GM18868 (cell line): Measurements from ENCODE around the gene WDFY2.
A peak's percentile ranks its signal among the peaks of the same experiment; 100 is the strongest.
"Not testable (repeated sequence)": the region's sequence is repeated elsewhere in the genome, so short reads cannot be mapped to it uniquely, and the experiment has no call there.

Experiments used
- ATAC-seq: cut with Tn5 transposase; IDR thresholded peaks from one replicate; pipeline ENCODE4 v1.9.1; 2021; ENCODE audit warnings: mild to moderate bottlenecking, moderate library complexity; ENCODE audit not compliant: unreplicated experiment

WDFY2 gene

DNA sequence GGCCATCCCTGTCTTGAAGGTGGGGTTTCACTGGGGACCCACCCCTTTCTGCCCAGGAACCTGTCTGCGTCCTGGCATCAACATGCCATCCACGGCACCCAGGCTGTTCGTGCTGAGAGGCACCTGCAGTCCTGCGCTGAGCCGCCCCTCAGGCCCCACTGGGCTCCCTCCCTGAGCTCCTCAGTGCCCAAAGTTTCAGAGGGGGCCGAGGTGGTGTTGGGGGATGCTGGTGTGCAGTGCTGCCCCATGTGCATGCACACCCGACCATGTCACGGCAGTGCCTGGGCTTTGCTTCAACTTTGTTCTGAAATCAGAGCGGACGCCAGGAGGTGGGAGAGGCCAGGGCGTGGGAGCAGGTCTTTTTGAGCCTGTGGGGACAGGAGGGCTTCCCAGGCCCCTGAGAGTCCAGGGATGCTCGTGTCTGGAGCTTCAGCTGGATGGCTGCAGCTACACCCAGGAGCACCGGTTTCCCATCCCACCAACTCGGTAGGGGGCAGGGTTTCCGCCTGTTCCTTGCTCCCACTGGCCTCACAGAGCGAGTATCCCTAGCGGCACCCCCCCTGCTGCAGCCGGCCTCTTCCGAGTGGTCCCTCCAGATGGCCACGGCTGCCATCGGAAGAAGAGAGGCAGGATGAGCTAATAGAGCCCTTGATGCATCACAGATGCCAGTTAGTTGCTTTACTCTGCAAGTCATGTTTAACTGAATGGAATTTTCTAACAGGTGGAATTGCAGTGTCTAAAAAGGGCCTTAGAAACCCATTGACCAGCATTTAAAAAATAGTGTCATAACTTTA lies 44.0 kb downstream of the WDFY2 start:
- ATAC-seq = no peak

- no peak for ATAC-seq
Observed at GRCh38 chr13:51629491-51630287, 45.4 kb downstream of the WDFY2 start.

DNA sequence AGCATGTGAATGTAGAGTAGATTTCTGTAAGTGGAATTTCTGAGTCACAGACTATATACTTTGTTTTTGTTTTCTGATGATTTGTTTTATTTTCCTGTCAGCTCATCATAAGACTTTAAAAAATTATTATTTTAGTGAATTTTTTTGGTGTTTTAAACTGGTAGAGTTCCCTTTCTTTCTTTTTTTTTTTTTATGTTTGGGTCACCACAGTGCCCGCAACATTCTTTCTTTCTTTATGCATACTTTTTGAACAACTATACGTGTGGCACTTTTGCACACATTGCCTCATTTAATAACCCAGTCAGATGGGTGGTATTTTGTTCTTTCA lies 46.0 kb downstream of the WDFY2 start:
- no peak for ATAC-seq

GRCh38 chr13:51632591-51633362 lies 48.5 kb downstream of the WDFY2 start:
- peak; percentile 74 for ATAC-seq

- ATAC-seq = no peak
Observed at GRCh38 chr13:51635137-51635878, 51.0 kb downstream of the WDFY2 start.

DNA sequence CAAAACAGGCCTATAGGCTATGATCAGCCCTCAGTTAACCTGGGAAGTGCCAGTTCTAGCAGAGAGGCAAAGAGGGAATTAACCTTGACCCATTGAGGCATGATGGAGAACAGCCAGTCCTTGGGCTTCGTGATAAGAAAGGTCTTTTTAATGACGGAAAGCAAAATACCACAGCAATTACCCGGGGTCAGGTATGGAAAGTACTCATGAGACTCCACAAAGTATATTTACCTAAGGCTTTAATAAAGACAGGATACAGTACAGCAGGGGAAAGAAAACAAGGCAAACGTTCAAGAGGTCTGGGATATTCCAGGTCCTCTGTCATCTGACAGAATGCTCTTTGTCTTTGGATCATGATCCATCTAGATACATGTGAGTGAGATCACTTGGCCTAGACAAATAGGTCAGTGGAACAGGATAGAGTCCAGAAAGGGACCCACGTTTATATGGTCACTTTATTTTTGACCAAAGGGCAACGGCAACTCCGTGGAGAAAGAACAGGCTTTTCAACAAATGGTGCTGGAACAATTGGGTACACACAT lies 52.2 kb downstream of the WDFY2 start:
- ATAC-seq = no peak

GRCh38 chr13:51637852-51638215 lies 53.6 kb downstream of the WDFY2 start:
- ATAC-seq = no peak

DNA sequence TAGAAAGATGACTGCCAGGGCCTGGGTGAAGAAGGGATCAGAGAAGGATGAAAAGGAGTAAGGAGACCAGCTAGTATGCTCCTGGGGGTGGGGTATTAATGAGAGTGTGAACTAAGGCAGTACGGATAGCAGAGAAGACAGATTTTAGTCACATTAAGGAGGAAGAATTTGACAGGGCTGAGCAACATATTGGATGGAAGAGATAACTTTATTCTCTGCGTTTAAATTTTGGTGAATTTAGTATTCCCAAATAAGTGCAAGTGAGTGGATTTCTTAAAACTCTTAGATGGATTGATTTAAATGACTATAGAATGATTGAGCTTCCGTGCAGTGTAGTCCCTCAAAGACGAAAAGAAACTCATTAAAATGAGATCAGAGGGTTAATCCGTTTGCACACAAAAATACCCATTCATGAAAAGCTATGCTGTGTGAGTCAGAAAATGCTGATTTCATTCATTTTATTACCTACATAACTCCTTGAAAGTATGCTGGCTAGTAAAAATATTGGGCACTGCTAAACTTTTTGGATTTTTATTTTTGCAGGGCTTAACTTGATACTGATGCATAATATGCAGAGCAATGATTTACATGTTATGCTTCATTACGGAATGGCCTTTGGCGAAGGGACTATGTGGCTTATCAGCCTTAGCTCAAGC lies 54.1 kb downstream of the WDFY2 start:
- ATAC-seq = no peak

- no peak for ATAC-seq
Observed at GRCh38 chr13:51639171-51639570, 54.9 kb downstream of the WDFY2 start.

GRCh38 chr13:51640696-51641095 lies 56.4 kb downstream of the WDFY2 start:
- ATAC-seq = not testable (repeated sequence)

GRCh38 chr13:51643105-51643881 lies 59.0 kb downstream of the WDFY2 start:
- ATAC-seq = no peak

GRCh38 chr13:51643882-51644281 lies 59.6 kb downstream of the WDFY2 start:
- no peak for ATAC-seq

GRCh38 chr13:51644654-51645053 lies 60.4 kb downstream of the WDFY2 start:
- ATAC-seq = no peak

GRCh38 chr13:51645154-51645650 lies 60.9 kb downstream of the WDFY2 start:
- peak; percentile 74 for ATAC-seq

DNA sequence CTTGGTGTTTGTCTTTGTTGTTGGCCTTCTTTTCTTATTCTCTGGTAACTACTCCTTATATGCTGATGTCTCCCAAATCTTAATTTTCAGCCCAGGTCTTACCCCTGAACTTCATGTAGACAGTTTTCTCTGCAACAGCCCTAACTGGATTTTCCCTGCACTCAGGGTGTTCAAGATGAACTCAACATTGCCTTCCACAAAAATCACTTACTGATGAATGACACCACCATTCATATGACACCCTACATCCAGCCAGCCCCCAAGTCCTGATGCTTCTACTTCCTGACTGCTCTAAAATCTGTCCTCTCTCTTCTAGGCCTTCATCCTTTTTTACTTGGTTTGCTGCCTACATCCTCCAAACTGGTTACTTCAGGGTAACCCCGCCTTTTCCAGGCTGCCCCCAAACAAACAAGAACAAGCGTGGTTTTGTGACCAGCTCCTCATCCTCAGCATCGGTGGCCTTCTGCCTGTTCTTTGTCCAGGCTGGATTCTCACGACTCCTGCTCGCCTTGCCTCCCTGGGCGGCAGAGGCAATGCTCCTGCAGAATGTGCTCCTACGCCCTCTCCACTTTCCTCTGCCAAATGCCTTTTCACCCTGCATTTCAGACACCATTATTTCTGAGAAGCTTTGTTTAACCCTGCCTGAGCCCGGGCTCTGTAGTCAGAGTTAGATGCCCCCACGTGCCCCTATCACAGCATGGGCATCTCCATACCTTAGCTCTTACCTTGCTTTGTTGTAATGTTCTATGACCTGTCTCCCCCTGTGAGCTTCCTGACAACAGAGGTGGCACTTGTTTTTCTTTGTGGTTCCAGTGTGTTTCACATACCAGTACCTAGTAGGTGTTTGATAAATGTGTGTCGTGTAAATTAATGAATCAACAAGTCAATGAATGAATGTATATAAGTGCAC lies 61.8 kb downstream of the WDFY2 start:
- ATAC-seq = no peak

DNA sequence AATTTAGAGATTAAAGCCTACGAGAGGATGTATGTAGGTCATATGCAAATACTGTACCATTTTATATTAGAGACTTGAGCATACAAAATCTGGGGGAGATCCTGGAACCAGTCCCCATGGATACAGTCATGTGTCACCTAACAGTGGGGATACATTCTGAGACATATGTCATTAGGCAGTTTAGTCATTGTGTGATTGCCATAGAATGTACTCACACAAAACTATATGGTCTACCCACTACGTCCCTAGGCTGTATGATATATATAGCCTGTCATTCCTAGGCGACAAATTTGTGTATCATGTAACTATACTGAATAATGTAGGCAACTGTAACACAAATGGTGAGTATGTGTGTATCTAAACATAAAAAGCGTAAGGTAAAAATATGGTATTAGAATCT lies 62.8 kb downstream of the WDFY2 start:
- ATAC-seq = no peak

DNA sequence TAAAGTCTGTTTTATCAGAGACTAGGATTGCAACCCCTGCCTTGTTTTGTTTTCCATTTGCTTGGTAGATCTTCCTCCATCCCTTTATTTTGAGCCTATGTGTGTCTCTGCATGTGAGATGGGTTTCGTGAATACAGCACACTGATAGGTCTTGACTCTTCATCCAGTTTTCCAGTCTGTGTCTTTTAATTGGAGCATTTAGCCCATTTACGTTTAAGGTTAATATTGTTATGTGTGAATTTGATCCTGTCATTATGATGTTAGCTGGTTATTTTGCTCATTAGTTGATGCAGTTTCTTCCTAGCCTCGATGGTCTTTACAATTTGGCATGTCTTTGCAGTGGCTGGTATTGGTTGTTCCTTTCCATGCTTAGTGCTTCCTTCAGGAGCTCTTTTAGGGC lies 67.9 kb downstream of the WDFY2 start:
- ATAC-seq = not testable (repeated sequence)
